GM20000 (cell line): ENCODE measurements around the gene MRPS26.
"Not testable (repeated sequence)": the region's sequence is repeated elsewhere in the genome, so short reads cannot be mapped to it uniquely, and the experiment has no call there.

Experiments
- DNase-seq: peaks from one replicate; pipeline ENCODE4 v3.0.0; 2012; ENCODE audit warnings: low spot score
- CTCF ChIP-seq: IDR thresholded peaks from 2 replicates; pipeline ENCODE4 v1.5.1; 2012; ENCODE audit warnings: mild to moderate bottlenecking, control low read depth; ENCODE audit errors: extremely low read depth, missing control alignments

MRPS26 gene

GRCh38 chr20:3071610-3072529, 26.0 kb downstream of the MRPS26 start, which contains the start of gene OXT:
OXT (plus strand) TSS chr20:3071620; CDS start chr20:3071656, 36 bp downstream.
- peak; percentile 62 for DNase-seq
- TF ChIP-seq CTCF = no peak

- no peak for TF ChIP-seq CTCF
- DNase-seq = peak; percentile 1
Measured at GRCh38 chr20:3072530-3073250, 26.8 kb downstream of the MRPS26 start.

GRCh38 chr20:3073251-3073643, 27.4 kb downstream of the MRPS26 start:
- DNase-seq = not testable (repeated sequence)

- TF ChIP-seq CTCF = no peak
- peak; percentile 1 for DNase-seq
Measured at GRCh38 chr20:3074812-3075211, 29.0 kb downstream of the MRPS26 start.

- not testable (repeated sequence) for DNase-seq
Measured at GRCh38 chr20:3075315-3075714, 29.5 kb downstream of the MRPS26 start.

GRCh38 chr20:3077618-3078134, 31.8 kb downstream of the MRPS26 start:
- TF ChIP-seq CTCF = no peak
- peak; percentile 8 for DNase-seq

GRCh38 chr20:3080939-3081388, 35.1 kb downstream of the MRPS26 start:
- no peak for TF ChIP-seq CTCF
- DNase-seq = no peak

- DNase-seq = no peak
- no peak for TF ChIP-seq CTCF
Measured at GRCh38 chr20:3081641-3082040, 35.8 kb downstream of the MRPS26 start.
